GM19463 (cell line): ENCODE measurements around the gene CD93.

Experiments used
- ATAC-seq: cut with Tn5 transposase; IDR thresholded peaks from one replicate; pipeline ENCODE4 v1.9.1; 2021; ENCODE audit warnings: mild to moderate bottlenecking, moderate library complexity; ENCODE audit not compliant: unreplicated experiment

Gene CD93

GRCh38 chr20:23062632-23063031 is 23.5 kb downstream of the CD93 start:
- ATAC-seq: no peak

- no peak for ATAC-seq
Measured at GRCh38 chr20:23061734-23062561, 24.2 kb downstream of the CD93 start.

DNA sequence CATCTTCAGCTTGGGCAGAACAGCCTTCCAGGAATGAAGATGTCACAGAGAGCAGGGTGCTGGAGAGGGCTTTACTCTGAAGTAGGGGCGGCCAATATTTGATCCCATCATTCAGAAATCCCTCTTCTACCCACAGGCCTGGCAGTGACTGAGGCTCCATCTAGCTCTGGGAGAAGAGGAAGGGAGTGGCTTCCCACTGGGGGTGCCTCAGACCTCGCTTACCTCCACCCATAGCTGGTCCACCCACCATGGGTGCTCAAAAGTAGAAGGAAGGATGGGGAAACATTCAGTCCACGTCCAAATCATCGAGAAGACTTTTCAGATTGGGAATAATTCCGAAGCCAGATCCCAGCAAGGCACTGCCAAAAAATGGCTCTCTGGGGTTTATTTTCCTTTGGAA is 24.9 kb downstream of the CD93 start:
- no peak for ATAC-seq

- no peak for ATAC-seq
Measured at GRCh38 chr20:23060629-23061028, 25.5 kb downstream of the CD93 start.

DNA sequence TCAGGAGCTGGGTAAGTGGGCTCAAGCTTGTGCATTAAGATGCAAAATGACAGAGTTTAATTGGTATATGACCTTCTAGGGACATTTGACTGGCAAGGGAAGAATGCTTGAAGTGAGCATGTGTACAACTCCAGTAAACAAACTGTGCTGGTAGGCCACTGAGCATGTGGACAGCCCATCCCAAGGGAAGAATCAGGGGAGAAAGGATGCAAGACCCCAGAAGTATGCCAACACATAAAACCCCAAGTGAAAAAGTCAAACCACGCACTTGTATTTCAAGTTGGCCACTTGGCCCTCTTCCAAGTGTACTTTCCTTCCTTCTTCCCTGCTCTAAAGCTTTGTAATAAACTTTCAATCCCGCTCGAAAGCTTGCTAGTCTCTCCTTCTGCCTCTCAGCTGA is 26.3 kb downstream of the CD93 start:
- ATAC-seq: no peak

DNA sequence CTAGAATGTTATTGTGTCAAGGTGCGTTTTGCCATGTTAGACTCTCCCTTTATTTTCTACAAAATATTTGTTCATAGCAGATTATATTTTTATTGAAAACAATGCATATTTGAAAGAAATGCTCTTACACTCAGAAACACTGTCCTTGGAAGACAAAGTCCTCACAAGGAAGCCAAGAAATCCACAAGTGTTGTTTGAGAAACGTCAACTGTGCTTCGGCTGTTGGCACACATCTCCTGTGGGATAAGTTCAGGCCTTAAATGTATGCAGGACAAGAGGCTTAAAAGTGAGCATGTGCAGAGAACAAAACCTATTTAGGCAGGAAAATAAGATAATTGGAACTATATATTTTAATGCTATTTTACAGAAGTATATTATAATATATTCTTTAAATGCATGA is 27.1 kb downstream of the CD93 start:
- ATAC-seq: no peak

DNA sequence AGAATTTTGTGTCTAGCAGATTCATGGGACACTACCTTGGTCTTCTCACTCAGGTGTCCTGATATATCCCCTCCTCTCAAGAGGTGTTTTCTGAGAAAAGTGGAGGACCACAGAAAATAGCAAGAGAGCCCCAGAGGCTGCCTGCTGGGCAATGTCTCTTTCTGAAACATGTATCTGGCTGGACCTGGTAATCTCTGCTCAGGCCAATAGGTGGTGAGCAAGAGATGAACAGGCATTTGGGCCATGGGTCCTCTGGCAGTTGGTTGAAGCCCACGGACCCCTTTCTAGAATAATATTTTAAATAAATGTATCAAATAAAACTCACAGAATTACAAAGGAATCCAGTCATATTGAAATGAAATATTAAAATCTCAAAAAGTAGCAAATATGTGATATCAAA is 27.9 kb downstream of the CD93 start:
- no peak for ATAC-seq

- no peak for ATAC-seq
Measured at GRCh38 chr20:23052904-23053303, 33.2 kb downstream of the CD93 start.

- ATAC-seq: no peak
Measured at GRCh38 chr20:23050847-23051627, 35.1 kb downstream of the CD93 start.

DNA sequence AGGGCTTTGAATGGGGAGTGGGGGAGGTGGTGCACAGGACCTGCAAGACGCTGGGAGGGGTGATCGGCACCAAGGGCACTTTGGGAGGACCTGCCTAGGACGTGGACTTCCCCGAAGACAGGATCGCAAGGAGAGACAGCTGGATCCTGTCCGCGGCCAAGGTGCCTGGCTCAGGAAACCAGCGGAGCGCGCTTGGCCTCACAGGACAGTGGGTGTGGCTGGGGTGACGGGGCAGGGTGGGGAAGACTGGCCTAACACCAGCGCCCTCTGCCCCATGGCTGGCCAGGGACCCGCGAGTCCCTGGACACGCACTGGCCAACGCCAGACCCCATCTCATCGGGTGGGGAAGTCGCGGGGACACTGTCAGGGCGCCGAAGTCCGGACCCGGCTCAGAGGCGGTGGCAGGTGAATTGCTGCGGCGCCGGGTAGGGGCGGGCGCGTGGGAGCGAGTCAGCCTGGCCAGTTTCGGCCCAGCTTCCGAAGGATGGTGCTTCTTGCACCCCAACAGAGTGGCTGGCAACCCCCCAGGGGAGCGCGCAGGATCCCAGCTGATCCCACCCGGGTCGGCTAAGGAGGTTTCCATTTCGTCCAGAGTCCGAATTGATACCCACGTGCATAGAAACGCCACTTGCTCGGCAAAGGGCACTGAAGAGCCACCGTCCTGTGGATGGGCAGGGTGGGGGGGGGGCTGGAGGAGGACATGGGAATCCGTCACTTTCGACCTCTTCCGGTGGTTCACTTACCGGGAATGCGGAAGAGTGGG is 35.9 kb downstream of the CD93 start:
- ATAC-seq: no peak

- no peak for ATAC-seq
Measured at GRCh38 chr20:23049201-23050075, 36.7 kb downstream of the CD93 start, which contains the start of gene THBD. TSS of gene THBD (minus strand) at chr20:23049672. CDS start at chr20:23049504, 168 bp downstream.

GRCh38 chr20:23048283-23049200 is 37.6 kb downstream of the CD93 start:
- no peak for ATAC-seq

- no peak for ATAC-seq
Measured at GRCh38 chr20:23047738-23048214, 38.3 kb downstream of the CD93 start.

DNA sequence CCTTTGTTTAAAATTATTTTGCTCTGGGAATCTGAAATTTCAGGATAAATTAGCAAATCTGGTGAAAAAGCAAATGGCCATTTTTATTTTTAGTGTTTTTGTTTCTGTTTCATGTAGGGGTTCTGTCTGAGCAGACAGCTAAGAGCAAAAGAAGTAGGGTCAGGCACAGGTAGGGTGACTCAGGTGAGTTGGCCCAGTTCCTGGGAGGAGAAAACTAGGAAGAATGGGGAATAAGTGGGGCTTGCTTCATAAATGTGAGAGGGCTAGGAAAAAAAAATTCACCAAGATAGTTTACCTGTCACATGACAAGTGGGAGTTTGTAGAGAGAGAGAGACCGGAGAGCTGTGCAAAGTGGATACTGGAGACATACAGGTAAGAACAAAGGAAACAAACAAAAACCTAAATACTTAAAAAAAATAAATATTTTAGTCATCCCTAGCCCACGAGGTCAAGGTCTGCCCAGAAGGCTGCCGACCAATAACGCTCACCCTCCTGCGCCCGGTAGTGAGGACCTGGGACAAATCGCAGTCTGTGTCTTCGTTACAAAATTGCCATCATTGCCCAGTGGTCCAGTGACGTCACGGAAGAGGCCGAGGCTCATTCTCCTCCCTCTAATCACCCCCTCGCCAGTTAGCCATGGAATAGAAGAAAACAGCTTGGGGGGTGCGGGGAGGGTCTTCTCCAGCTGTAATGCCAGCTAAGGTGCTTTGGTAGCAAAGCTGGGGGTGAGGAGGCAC is 39.0 kb downstream of the CD93 start:
- no peak for ATAC-seq

- ATAC-seq: no peak
Measured at GRCh38 chr20:23046431-23046830, 39.7 kb downstream of the CD93 start.

DNA sequence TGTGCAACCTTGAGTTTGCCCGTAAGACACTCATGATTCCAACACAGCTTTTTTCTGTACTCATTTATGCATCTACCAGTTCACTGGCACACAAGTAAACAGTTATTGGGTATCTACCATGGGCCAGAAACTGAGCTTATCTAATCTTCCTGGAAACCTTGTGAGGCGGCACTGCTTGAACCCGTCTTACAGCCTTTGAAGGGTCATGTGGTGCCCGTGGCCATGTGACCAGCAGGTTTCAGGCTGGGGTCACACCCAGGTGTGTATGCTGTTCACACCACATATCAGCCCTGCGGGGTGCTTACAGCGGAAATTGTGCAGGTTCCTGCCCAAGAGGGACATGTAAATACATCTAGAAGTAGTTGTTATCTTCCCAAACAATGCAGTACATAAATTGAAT is 42.7 kb downstream of the CD93 start:
- ATAC-seq: no peak

DNA sequence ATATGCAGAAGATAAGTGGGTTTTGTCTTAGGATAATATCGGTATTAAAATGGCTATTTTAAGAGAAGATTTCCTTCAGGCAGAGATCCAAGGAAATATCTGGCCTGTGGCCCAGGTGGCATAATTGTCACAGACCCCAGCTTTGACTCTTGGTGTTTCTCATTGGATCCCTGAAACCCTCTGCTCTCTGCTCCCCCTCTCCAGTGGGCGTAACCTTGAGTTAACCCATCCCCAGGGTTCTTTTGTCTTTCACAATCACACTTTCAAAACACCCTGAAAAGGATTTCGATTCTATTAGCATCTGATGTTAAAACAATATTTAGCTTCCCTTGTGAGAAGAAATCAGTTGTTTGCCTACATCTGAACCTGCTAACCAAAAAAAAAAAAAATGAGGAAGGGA is 43.9 kb downstream of the CD93 start:
- no peak for ATAC-seq

- ATAC-seq: no peak
Measured at GRCh38 chr20:23039885-23040508, 46.1 kb downstream of the CD93 start.
